IgD-negative memory B cell (primary cell): Measurements from ENCODE around the gene ATE1. TPM values are rescaled to one million over a fixed set of nuclear protein-coding genes. Genes with fewer than 3 reads are reported as not detected.

ENCODE experiments used
- H3K27ac Mint-ChIP-seq, 3 donors: one replicate each; pipeline ENCODE4 v1.8.0; 2020 to 2022; ENCODE audit warnings: mild to moderate bottlenecking in 3 of 3, mixed read lengths in 3 of 3, moderate library complexity in 1 of 3
- H3K27me3 Mint-ChIP-seq: one replicate; pipeline ENCODE4 v1.8.0; 2021; ENCODE audit warnings: mixed read lengths
- H3K36me3 Mint-ChIP-seq: one replicate; pipeline ENCODE4 v1.8.0; 2020; ENCODE audit warnings: mild to moderate bottlenecking, mixed read lengths
- H3K4me1 Mint-ChIP-seq, 3 donors: one replicate each; pipeline ENCODE4 v1.8.0; 2020 to 2022; ENCODE audit warnings: mixed read lengths in 3 of 3, mild to moderate bottlenecking in 1 of 3
- H3K4me3 Mint-ChIP-seq, 4 donors: one replicate each; pipeline ENCODE4 v1.8.0; 2020 to 2022; ENCODE audit warnings: mild to moderate bottlenecking in 4 of 4, mixed read lengths in 4 of 4, moderate library complexity in 3 of 4
- H3K9me3 Mint-ChIP-seq, 3 donors: one replicate each; pipeline ENCODE4 v1.8.0; 2020 to 2021; ENCODE audit warnings: mixed read lengths in 3 of 3, mild to moderate bottlenecking in 1 of 3
- polyA plus RNA-seq: library from polyadenylated mRNA; unstranded; fragments of 300-500 nt; fragmentation: Illumina TruSeq; gene quantifications from one replicate; pipeline ENCODE4 v1.2.3, GENCODE V29; 2021

Gene ATE1
- polyA plus RNA-seq, 1 donor from 2014 or later: 20.2 TPM

DNA sequence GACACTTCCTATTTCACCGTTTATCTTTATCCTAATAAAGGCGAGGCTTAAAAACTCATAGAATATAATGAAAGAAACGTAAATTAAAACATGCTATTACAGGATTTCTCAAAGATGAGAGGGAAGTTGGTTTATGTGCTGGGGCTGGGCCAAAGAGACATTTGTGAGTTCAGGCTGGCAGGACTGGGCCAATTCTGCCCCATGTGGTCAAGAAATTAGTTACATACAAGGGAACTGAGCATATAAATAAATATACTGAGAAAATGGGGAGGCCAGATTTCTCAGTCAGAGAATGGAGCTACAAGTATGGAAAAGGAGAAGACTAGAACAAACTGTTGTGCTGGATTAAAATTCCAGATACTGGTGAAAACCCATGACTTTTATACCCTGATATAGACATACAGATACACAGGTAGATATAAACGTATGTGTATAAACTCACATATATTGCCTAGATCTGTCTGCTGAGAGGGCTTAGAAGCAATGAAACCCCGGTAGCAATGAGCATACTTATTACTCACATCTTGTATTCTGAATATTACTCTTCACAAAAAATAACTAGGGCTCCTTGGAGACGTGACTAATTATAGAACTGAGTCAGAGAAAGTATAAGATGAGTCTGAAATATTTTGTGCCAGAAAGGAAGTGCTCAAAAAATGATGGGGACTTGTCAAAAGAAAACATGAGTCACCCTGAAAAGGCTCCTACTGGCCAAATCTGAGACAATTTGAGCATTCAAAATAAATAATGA lies 173.9 kb downstream of the ATE1 start:
- Mint-ChIP-seq H3K27ac (no peak overlapping the region), H3K4me1 (no peaks in the 10 kb centered on the region), H3K9me3 (peaks cover 6 to 19% (median 12%) of the 10 kb centered on the region in 3 donors), H3K36me3 (peaks cover 15% of the 10 kb centered on the region), H3K27me3 (no peaks in the 10 kb centered on the region), H3K4me3 (no peak overlapping the region)

DNA sequence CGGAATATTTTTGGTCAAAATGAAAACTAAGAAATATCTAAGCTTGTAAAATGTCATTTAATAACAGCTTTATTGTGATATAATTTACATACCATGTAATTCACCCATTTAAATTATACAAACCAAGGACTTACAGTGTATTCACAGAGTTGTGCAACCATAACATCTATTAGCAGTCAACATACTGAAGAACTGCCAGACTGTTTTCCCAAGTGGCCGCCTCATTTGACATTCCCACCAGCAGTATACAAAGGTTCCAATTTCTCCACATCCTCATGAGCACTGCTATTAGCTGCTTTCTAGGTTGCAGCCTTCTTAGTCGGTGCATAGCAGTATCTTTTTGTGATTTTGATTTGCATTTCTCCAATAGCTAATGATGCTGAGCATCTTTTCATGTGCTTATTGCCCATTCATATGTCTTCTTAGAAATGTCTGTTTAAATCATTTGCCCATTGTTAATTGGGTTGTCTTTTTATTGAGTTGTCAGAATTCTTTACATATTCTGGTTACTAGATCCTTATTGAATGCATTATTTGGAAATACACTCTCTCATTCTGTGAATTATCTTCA lies 176.6 kb downstream of the ATE1 start:
- peaks cover 2% of the 10 kb centered on the region for H3K36me3 Mint-ChIP-seq
- H3K27ac Mint-ChIP-seq: no peak overlapping the region
- no peaks in the 10 kb centered on the region for H3K27me3 Mint-ChIP-seq
- H3K9me3 Mint-ChIP-seq: peaks cover 0 to 3% (median 0%) of the 10 kb centered on the region in 3 donors
- no peak overlapping the region for H3K4me3 Mint-ChIP-seq
- H3K4me1 Mint-ChIP-seq: no peaks in the 10 kb centered on the region

GRCh38 chr10:121747163-121747775 lies 180.6 kb downstream of the ATE1 start:
- Mint-ChIP-seq H3K9me3 (no peaks in the 10 kb centered on the region), H3K36me3 (peaks cover 8% of the 10 kb centered on the region), H3K27ac (no peak overlapping the region), H3K4me3 (no peak overlapping the region), H3K4me1 (no peaks in the 10 kb centered on the region), H3K27me3 (no peaks in the 10 kb centered on the region)

GRCh38 chr10:121741248-121741792 lies 186.5 kb downstream of the ATE1 start:
- no peaks in the 10 kb centered on the region for H3K27me3 Mint-ChIP-seq
- no peaks in the 10 kb centered on the region for H3K9me3 Mint-ChIP-seq
- no peaks in the 10 kb centered on the region for H3K4me1 Mint-ChIP-seq
- H3K4me3 Mint-ChIP-seq: no peak overlapping the region
- peaks cover 9% of the 10 kb centered on the region for H3K36me3 Mint-ChIP-seq
- H3K27ac Mint-ChIP-seq: no peak overlapping the region

- peaks cover 3% of the 10 kb centered on the region for H3K36me3 Mint-ChIP-seq
- no peaks in the 10 kb centered on the region for H3K4me1 Mint-ChIP-seq
- H3K27me3 Mint-ChIP-seq: peaks cover 2% of the 10 kb centered on the region
- no peak overlapping the region for H3K27ac Mint-ChIP-seq
- H3K4me3 Mint-ChIP-seq: no peak overlapping the region
- H3K9me3 Mint-ChIP-seq: no peaks in the 10 kb centered on the region
Measured at GRCh38 chr10:121740069-121740468, 187.8 kb downstream of the ATE1 start.

GRCh38 chr10:121739114-121739513 lies 188.7 kb downstream of the ATE1 start:
- Mint-ChIP-seq H3K36me3 (peaks cover 3% of the 10 kb centered on the region), H3K4me1 (no peaks in the 10 kb centered on the region), H3K9me3 (no peaks in the 10 kb centered on the region), H3K27me3 (peaks cover 7% of the 10 kb centered on the region), H3K4me3 (no peak overlapping the region), H3K27ac (no peak overlapping the region)

DNA sequence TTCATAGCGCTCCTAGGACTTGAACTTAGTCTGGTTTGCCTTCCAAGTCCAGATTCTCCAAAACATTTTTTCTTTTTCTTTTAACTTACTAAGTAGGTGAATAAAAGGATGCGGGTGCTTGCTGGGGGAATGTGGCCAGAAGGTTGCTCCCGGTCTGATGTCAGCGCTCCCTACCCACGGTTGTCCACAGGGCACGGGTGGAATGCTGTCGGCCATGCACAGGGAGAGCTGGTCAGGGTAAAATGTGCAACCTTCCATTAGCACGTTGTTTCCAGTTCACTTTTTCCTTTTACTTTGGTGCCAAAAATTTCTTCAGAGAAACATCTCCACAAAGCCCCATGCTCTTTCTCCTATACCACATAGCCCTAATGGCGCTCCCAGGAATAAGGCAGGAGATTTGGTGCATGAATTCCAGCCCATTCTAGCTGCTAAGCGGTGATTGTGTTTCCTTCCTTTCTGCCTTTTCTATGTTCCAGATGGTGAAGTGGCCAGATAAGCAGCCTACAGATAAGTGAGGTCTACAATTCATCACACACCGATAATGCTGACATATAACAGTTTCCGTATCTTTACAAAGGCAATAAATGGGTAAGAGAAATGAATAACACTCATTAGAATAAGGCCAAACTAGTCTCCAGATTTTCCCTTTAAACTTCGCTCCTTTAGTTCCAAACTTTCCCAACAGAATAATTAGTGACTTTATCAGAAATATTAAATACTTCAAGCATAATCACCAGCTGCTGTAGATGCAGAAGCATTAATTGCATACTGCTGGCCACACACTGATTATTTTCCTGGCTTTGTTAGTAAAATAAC lies 191.3 kb downstream of the ATE1 start:
- H3K27ac Mint-ChIP-seq: no peak overlapping the region
- no peaks in the 10 kb centered on the region for H3K4me1 Mint-ChIP-seq
- H3K27me3 Mint-ChIP-seq: peaks cover 7% of the 10 kb centered on the region
- no peak overlapping the region for H3K4me3 Mint-ChIP-seq
- H3K9me3 Mint-ChIP-seq: no peaks in the 10 kb centered on the region
- peaks cover 5% of the 10 kb centered on the region for H3K36me3 Mint-ChIP-seq

GRCh38 chr10:121735263-121735662 lies 192.6 kb downstream of the ATE1 start:
- no peaks in the 10 kb centered on the region for H3K4me1 Mint-ChIP-seq
- H3K36me3 Mint-ChIP-seq: peaks cover 1% of the 10 kb centered on the region
- peaks cover 8% of the 10 kb centered on the region for H3K27me3 Mint-ChIP-seq
- H3K4me3 Mint-ChIP-seq: no peak overlapping the region
- H3K9me3 Mint-ChIP-seq: no peaks in the 10 kb centered on the region
- H3K27ac Mint-ChIP-seq: no peak overlapping the region

DNA sequence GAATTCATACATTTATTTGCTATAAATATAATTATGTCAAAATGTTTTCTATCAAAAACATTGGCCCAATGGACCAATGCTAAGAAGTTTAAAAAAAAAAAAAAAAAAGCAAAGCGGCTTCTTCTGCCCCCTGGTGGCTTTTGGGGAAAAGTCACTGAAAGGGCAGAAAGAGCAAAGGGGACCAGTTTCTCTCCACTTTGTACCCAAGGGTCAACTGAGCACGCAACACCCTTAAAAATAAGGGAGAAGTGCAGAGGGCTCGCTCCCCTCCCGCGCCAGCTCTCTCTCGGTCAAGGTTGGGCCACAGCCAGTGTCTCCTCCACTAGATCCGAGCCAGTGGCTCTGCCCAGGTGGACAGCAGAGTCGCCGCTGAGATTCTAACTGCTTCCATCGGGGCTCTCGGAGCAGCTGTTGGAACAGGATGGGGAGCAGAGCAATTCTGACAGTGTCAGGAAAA lies 193.2 kb downstream of the ATE1 start:
- H3K36me3 Mint-ChIP-seq: peaks cover 1% of the 10 kb centered on the region
- H3K9me3 Mint-ChIP-seq: no peaks in the 10 kb centered on the region
- peaks cover 8% of the 10 kb centered on the region for H3K27me3 Mint-ChIP-seq
- no peak overlapping the region for H3K27ac Mint-ChIP-seq
- no peak overlapping the region for H3K4me3 Mint-ChIP-seq
- no peaks in the 10 kb centered on the region for H3K4me1 Mint-ChIP-seq

DNA sequence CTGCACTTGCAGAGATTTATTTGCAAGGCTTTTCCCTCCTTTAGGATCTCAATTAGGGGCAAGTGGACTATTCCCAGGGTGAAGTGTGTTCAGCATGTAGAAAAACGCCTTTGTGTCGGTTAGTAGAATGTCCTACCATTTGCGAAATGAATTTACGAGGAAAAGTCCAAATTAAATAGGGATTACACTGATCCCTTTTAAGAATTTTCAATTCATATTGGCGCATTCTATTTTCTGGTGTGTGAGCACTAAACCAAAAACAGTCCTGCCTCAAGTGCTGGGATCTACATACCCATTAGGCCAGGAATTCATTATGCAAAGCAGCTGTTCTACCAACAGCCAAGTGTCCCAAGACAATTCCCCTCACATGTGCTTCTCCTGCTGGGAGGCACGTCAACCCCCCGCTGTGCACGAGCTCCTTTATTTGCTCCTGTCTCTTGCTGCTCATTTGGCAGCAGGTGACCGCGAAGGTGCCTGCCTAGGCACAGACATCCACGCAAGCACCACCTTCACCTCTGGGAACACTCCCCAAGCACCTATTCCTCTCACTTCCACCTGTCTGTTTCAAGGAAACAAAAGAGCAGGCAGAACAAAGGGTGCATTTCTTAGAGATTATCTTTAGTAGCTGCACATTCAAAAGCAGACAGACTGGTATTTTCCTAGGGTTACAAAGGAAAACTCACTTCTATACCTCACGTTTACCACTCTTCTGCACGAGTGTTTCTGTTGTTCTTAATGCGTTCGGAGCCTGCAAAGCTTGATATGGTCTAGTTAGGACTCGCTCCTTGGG lies 195.0 kb downstream of the ATE1 start:
- Mint-ChIP-seq H3K36me3 (peaks cover 1% of the 10 kb centered on the region), H3K9me3 (no peaks in the 10 kb centered on the region), H3K4me3 (no peak overlapping the region), H3K27me3 (peaks cover 8% of the 10 kb centered on the region), H3K4me1 (no peaks in the 10 kb centered on the region), H3K27ac (no peak overlapping the region)

- H3K36me3 Mint-ChIP-seq: peaks cover 1% of the 10 kb centered on the region
- no peak overlapping the region for H3K27ac Mint-ChIP-seq
- no peaks in the 10 kb centered on the region for H3K4me1 Mint-ChIP-seq
- no peak overlapping the region for H3K4me3 Mint-ChIP-seq
- no peaks in the 10 kb centered on the region for H3K9me3 Mint-ChIP-seq
- peaks cover 8% of the 10 kb centered on the region for H3K27me3 Mint-ChIP-seq
Measured at GRCh38 chr10:121732172-121732571, 195.7 kb downstream of the ATE1 start.

- Mint-ChIP-seq H3K4me3 (no peak overlapping the region), H3K27ac (no peak overlapping the region), H3K36me3 (no peaks in the 10 kb centered on the region), H3K4me1 (no peaks in the 10 kb centered on the region), H3K27me3 (no peaks in the 10 kb centered on the region), H3K9me3 (peaks cover 0 to 9% (median 1%) of the 10 kb centered on the region in 3 donors)
Measured at GRCh38 chr10:121724282-121724681, 203.5 kb downstream of the ATE1 start.

DNA sequence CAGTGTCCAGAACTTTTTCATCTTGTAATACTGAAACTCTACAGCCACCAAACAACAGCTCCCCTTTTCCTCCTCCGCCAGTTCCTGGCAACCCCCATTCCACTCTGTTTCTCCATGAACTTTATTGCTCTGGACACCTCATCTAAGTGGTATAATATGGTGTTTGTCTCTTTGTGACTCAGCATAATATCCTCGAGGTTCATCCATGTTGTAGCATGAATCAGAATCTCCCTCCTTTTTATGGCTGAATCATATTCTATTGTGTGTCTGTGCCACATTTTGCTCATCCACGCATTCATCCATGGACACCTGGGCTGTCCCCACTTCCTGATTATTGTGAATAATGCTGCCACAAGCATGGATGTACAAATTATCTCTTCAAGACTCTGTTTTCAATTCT lies 205.2 kb downstream of the ATE1 start:
- H3K27me3 Mint-ChIP-seq: no peaks in the 10 kb centered on the region
- no peak overlapping the region for H3K4me3 Mint-ChIP-seq
- H3K27ac Mint-ChIP-seq: no peak overlapping the region
- H3K4me1 Mint-ChIP-seq: no peaks in the 10 kb centered on the region
- no peaks in the 10 kb centered on the region for H3K36me3 Mint-ChIP-seq
- peaks cover 0 to 12% (median 1%) of the 10 kb centered on the region in 3 donors for H3K9me3 Mint-ChIP-seq

DNA sequence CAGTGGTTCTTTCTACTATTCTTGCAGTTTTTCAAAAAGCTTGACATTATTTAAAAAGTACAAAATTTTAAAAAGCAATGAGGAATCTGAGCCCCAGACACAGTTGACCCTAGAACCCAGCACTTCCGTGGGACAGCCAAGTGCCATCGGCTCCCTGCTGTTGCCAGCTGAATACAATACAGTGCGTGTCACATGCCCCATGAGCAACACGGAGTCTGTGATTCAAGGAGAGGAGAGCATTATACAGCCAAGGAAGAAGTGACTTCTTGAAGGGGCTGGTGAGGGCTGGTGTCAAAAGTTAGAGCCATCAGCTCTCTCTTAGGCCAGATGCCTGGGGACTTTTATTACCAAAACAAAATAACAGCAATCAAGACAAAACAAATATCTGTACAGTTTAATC lies 206.6 kb downstream of the ATE1 start:
- H3K4me1 Mint-ChIP-seq: no peaks in the 10 kb centered on the region
- H3K27ac Mint-ChIP-seq: no peak overlapping the region
- H3K36me3 Mint-ChIP-seq: peaks cover 2% of the 10 kb centered on the region
- H3K9me3 Mint-ChIP-seq: peaks cover 0 to 12% (median 1%) of the 10 kb centered on the region in 3 donors
- H3K27me3 Mint-ChIP-seq: no peaks in the 10 kb centered on the region
- no peak overlapping the region for H3K4me3 Mint-ChIP-seq
